ENCODE results near the gene CDK5R2. TPM values are rescaled to one million over a fixed set of nuclear protein-coding genes. Genes with fewer than 3 reads are reported as not detected.

The CDK5R2 gene
- total RNA-seq, 2 donors from 2014 or later = not detected

DNA sequence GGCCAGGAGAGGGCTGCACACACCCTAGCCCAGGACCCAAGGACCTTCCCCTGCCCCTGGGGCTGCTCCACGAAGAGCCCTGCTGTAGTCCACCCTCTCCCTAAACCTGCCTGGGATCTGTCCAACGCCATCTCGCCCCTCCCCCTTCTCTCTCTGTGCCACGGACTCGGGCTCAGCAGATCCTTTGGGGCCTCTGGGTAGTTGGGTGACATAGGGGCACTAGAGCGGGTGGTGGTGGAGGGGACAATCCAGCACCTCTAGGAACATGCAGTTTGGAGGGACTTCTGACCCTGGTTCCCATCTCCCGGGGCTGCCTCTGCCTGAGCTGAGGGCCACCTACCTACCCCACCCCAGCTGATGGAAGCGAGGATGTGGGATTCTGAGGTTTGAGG is 41.1 kb downstream of the CDK5R2 start:
- H3K36me3 ChIP-seq = no peaks in the 10 kb centered on the region
- DNase-seq (ENCODE audit: low spot score) (no peak), ATAC-seq (ENCODE audit: insufficient number of reproducible peaks, low FRiP score, low read depth) (no peak)
- no peak overlapping the region for H3K4me3 ChIP-seq
- no peaks in the 10 kb centered on the region for H3K9me3 ChIP-seq
- TF ChIP-seq, protein P1, sequence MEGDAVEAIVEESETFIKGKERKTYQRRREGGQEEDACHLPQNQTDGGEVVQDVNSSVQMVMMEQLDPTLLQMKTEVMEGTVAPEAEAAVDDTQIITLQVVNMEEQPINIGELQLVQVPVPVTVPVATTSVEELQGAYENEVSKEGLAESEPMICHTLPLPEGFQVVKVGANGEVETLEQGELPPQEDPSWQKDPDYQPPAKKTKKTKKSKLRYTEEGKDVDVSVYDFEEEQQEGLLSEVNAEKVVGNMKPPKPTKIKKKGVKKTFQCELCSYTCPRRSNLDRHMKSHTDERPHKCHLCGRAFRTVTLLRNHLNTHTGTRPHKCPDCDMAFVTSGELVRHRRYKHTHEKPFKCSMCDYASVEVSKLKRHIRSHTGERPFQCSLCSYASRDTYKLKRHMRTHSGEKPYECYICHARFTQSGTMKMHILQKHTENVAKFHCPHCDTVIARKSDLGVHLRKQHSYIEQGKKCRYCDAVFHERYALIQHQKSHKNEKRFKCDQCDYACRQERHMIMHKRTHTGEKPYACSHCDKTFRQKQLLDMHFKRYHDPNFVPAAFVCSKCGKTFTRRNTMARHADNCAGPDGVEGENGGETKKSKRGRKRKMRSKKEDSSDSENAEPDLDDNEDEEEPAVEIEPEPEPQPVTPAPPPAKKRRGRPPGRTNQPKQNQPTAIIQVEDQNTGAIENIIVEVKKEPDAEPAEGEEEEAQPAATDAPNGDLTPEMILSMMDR (IDR thresholded peaks at IDR 0.05) = no peak
- peaks cover 19 to 26% of the 10 kb centered on the region in 2 donors for H3K4me1 ChIP-seq (ENCODE audit: control insufficient read depth in 1 of 2, low read depth in 2 of 2)
- no peak overlapping the region for H3K27ac ChIP-seq
- peaks cover 31% of the 10 kb centered on the region for H3K27me3 ChIP-seq (replicated peaks; ENCODE audit: insufficient read depth)

DNA sequence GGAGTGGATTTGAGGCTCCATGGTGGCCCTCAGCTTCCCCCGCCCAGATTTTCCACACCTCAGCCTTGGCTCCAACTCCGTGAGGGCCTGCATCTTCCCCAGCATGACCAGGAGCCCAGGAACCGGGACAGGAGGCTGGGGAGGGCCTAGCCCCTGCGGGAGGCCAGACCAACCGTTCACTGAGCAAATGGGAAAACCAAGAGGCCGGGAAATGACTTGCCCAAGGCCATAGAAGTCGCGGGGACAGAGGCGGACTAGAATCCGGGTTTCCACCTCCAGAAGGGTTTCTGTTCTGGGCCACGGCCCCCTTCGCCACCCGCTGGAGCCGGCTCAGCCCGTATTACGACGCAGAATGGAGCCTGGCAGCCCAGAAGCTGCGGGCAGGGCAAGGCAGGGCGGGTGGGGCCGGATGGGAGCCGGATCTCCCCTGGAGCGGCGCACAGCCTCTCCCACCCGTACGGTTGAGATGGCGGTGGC is 41.7 kb downstream of the CDK5R2 start:
- Histone ChIP-seq H3K36me3 (no peaks in the 10 kb centered on the region), H3K9me3 (no peaks in the 10 kb centered on the region), H3K4me1 (ENCODE audit: control insufficient read depth in 1 of 2, low read depth in 2 of 2) (peaks cover 19 to 22% of the 10 kb centered on the region in 2 donors), H3K27ac (no peak overlapping the region), H3K4me3 (no peak overlapping the region), H3K27me3 (replicated peaks; ENCODE audit: insufficient read depth) (peaks cover 31% of the 10 kb centered on the region)
- ATAC-seq (ENCODE audit: insufficient number of reproducible peaks, low FRiP score, low read depth) = no peak
- TF ChIP-seq, protein P1 (IDR thresholded peaks at IDR 0.05) = no peak
- no peak for DNase-seq (ENCODE audit: low spot score)

DNA sequence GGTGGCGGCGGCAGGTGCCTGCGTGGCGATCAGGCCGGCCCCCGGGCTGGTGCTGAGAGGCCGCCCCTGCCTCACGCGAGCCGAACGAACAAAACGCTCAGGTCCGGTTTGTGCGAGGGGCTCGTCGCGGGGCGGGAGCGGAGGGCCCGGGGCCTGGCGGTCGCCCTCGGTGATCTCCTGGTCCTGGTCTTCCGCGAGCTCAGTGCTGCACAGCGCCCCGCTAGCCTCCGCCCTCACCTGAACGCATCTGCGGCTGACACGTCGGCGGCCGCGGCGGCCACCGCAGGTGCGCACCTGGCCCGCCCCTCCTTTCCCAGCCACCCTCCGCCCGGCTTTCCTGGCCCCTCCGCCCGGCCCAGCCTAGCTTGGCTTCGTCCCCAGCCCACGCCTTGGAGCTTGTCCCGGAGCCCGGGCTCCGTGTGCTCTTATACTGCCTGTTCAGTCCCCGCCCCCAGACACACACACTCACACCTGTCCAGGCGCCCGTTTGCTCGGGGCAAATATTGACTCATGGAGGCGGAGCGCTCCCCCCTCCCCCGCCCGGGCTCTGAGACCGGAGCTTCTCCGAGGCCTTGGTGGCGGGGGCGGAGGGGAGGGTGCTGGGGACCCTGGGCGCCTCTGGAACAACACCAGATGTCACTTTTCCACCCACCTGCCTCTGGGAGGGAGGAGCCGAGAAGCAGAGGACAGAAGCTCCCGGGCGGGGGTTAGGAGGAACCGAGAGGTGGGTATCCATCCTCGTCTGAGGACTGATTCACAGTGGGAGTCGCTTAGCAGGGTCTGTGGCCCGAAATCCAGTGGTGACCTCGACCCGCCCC is 42.3 kb downstream of the CDK5R2 start:
- no peaks in the 10 kb centered on the region for H3K36me3 ChIP-seq
- no peak for DNase-seq (ENCODE audit: low spot score)
- TF ChIP-seq, protein P1 (IDR thresholded peaks at IDR 0.05) = no peak
- peaks cover 19% of the 10 kb centered on the region in 2 donors for H3K4me1 ChIP-seq (ENCODE audit: control insufficient read depth in 1 of 2, low read depth in 2 of 2)
- peak overlapping the region; percentile 44 for H3K4me3 ChIP-seq
- no peaks in the 10 kb centered on the region for H3K9me3 ChIP-seq
- ATAC-seq (ENCODE audit: insufficient number of reproducible peaks, low FRiP score, low read depth) = no peak
- H3K27ac ChIP-seq = no peak overlapping the region
- H3K27me3 ChIP-seq (replicated peaks; ENCODE audit: insufficient read depth) = peaks cover 31% of the 10 kb centered on the region

DNA sequence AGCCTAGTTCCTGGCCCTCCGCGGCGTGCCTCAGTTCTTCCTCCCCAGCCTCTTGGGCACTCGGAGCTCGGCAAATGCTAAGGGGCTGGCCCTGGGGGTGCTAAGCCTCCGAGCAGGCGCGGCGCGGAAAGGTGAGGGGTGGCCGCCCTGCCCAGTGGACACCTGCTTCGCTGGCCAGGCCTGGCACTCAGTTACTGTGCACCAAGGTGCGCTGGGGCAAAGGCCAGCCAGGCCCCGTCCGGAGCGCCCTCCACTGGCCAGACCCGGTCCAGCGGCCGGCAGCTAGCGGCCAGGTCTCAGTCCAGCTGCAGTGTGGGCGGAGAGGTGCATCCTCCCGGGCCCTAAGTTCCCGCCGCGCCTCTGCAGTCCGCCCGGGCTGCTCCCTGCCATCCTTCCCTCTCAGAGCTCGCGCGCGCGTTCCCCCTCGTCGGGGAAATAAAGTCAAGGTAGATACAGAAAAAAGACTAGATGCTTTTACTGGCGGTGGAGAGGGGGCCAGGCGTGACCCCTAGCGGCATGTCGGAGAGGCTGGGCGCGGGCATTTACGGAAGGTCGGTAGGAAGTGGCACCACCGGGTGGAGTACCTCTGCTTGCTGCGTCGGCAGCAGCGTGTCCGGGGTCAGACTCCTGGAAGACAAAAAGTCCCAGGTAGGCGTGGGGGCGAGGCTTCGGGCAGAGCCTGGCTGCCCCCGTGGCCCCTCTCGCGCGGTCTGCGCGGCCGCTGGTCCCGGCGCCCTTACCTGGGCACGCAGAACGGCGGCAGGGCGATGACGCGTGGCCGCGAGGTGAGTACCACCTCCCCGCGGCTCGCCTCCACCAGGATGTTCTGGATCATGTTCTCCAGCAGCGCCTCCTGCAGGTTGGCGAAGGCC is 43.2 kb downstream of the CDK5R2 start:
- H3K9me3 ChIP-seq = no peaks in the 10 kb centered on the region
- TF ChIP-seq, protein P1 (IDR thresholded peaks at IDR 0.05) = no peak
- peaks cover 19% of the 10 kb centered on the region in 2 donors for H3K4me1 ChIP-seq (ENCODE audit: control insufficient read depth in 1 of 2, low read depth in 2 of 2)
- H3K4me3 ChIP-seq = peak overlapping the region; percentile 44
- DNase-seq (ENCODE audit: low spot score) (no peak), ATAC-seq (ENCODE audit: insufficient number of reproducible peaks, low FRiP score, low read depth) (no peak)
- peaks cover 31% of the 10 kb centered on the region for H3K27me3 ChIP-seq (replicated peaks; ENCODE audit: insufficient read depth)
- H3K27ac ChIP-seq = no peak overlapping the region
- no peaks in the 10 kb centered on the region for H3K36me3 ChIP-seq

DNA sequence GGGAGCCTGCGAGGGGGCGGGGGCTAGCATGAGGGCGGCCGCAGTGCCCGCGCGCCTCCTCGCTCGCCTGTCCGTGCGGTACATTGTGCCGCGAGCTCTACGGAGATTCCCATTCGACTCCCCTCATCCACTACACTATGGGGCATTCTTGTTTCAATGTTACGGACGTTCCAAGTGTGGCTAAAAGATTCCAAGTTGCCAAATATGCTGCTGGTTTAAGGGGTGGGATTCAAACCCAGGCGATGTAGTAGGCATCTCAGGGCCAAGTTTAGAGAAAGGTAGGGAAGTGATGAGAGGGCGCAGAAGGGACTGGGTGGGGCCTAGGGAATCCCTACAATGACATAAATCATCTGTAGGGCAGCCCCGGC is 43.8 kb downstream of the CDK5R2 start:
- H3K27ac ChIP-seq = no peak overlapping the region
- no peaks in the 10 kb centered on the region for H3K36me3 ChIP-seq
- peaks cover 31% of the 10 kb centered on the region for H3K27me3 ChIP-seq (replicated peaks; ENCODE audit: insufficient read depth)
- no peaks in the 10 kb centered on the region for H3K9me3 ChIP-seq
- H3K4me3 ChIP-seq = peak overlapping the region; percentile 44
- no peak for DNase-seq (ENCODE audit: low spot score)
- H3K4me1 ChIP-seq (ENCODE audit: control insufficient read depth in 1 of 2, low read depth in 2 of 2) = peaks cover 19% of the 10 kb centered on the region in 2 donors
- ATAC-seq (ENCODE audit: insufficient number of reproducible peaks, low FRiP score, low read depth) = no peak
- TF ChIP-seq, protein P1 (IDR thresholded peaks at IDR 0.05) = no peak

All from thoracic aorta (tissue), 2 donors.